Dendritic cell treated with granulocyte-macrophage colony-stimulating factor and Interleukin-4, amounts not matched to agents 40 ng/mL and 50 ng/mL, for 4 days (primary cell): ENCODE measurements around the gene RIMBP3C.
"Not testable (repeated sequence)": the region's sequence is repeated elsewhere in the genome, so short reads cannot be mapped to it uniquely, and the experiment has no call there.

Experiments
- H3K27ac Mint-ChIP-seq: one replicate; pipeline ENCODE4 v1.8.0; 2022; ENCODE audit warnings: mild to moderate bottlenecking, mixed read lengths
- H3K27me3 Mint-ChIP-seq: one replicate; pipeline ENCODE4 v1.8.0; 2022; ENCODE audit warnings: mild to moderate bottlenecking, mixed read lengths
- H3K36me3 Mint-ChIP-seq: one replicate; pipeline ENCODE4 v1.8.0; 2022; ENCODE audit warnings: low read depth, mixed read lengths
- H3K4me1 Mint-ChIP-seq: one replicate; pipeline ENCODE4 v1.8.0; 2022; ENCODE audit warnings: low read depth, mixed read lengths
- H3K4me3 Mint-ChIP-seq: one replicate; pipeline ENCODE4 v1.8.0; 2022; ENCODE audit warnings: mild to moderate bottlenecking, moderate library complexity, mixed read lengths
- H3K9me3 Mint-ChIP-seq: one replicate; pipeline ENCODE4 v1.8.0; 2022; ENCODE audit warnings: mixed read lengths
- intact Hi-C: fragments of 100-400 bp; cut with micrococcal nuclease; formaldehyde crosslinking; loops from one replicate; pipeline ENCODE4 v1.15.0; 2022

Gene RIMBP3C, protein sequence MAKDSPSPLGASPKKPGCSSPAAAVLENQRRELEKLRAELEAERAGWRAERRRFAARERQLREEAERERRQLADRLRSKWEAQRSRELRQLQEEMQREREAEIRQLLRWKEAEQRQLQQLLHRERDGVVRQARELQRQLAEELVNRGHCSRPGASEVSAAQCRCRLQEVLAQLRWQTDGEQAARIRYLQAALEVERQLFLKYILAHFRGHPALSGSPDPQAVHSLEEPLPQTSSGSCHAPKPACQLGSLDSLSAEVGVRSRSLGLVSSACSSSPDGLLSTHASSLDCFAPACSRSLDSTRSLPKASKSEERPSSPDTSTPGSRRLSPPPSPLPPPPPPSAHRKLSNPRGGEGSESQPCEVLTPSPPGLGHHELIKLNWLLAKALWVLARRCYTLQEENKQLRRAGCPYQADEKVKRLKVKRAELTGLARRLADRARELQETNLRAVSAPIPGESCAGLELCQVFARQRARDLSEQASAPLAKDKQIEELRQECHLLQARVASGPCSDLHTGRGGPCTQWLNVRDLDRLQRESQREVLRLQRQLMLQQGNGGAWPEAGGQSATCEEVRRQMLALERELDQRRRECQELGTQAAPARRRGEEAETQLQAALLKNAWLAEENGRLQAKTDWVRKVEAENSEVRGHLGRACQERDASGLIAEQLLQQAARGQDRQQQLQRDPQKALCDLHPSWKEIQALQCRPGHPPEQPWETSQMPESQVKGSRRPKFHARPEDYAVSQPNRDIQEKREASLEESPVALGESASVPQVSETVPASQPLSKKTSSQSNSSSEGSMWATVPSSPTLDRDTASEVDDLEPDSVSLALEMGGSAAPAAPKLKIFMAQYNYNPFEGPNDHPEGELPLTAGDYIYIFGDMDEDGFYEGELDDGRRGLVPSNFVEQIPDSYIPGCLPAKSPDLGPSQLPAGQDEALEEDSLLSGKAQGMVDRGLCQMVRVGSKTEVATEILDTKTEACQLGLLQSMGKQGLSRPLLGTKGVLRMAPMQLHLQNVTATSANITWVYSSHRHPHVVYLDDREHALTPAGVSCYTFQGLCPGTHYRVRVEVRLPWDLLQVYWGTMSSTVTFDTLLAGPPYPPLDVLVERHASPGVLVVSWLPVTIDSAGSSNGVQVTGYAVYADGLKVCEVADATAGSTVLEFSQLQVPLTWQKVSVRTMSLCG (N-terminal part only)

DNA sequence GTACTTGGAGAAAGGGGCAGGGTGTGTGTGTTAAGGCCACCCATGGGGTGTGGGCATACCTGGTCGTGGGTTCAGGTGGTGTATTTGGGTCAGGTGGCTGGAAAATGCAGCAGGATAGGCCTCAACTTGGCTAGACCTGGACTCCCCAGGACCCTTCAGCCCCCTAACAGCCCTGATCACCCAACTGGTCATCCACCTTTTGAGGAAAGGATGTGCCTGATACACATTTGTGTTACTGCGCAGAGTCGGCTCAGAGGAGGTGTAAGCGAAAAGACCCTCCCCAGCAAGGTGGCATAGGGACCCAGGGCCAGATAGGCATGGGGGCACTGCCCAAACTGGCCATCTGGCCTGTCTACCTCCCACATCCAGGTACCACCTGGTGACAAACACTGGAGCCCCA, at the start of gene RIMBP3C:
RIMBP3C (minus strand) TSS at position 101 of the 400 bp plus-strand sequence. CDS start 485 bp downstream, outside the sequence.
- intact Hi-C loops, H3K27ac Mint-ChIP-seq, H3K4me1 Mint-ChIP-seq: not testable (repeated sequence)

DNA sequence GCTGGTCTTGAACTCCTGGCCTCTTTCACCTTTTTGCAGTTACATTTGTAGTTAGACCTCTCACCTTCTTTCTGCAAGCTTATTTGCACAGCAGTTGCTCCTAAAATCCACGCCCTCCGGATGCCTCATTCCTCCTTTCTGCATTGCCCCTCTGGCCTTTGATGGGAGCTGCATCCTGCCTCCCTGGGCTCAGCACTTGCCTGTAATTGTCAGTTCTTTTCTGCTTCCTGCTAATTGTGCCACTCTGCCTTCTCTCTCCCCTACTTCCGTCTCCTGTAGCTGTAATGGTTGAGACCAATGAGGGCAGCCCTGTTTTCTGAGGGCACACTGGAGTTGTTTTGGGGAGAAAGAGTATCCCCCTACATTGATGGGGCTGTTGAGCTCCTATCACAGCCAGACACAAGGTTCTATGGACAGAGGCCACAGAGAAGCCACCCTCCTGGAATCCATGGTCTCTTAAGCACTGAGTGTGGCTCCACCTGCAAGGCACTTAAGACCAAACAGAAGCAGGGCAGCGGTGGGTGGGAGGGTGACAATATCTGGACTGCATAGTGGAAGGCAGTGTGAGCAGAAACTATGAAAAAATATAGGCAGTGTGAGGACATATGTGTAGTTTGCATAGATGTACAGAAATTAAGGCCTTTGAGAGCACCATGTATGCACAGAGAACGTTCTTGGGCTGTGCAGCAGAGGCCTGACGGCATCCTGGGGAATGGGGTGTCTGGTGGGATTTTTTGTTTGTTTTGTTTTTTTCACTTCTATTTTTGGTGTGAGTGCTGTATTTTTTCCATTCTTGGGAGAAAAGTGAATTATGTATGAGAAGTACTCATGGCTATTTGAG, 48.0 kb upstream of the RIMBP3C start:
- H3K27ac Mint-ChIP-seq: peak overlapping the region; percentile 46
- peaks cover 50% of the 10 kb centered on the region for H3K4me1 Mint-ChIP-seq
- no peaks in the 10 kb centered on the region for H3K27me3 Mint-ChIP-seq
- H3K4me3 Mint-ChIP-seq: no peak overlapping the region
- intact Hi-C loops: no loop called here
- H3K36me3 Mint-ChIP-seq: peaks cover 61% of the 10 kb centered on the region
- no peaks in the 10 kb centered on the region for H3K9me3 Mint-ChIP-seq

More for the DNA sequence above, at the start of gene RIMBP3C:
- H3K36me3 Mint-ChIP-seq, H3K4me3 Mint-ChIP-seq, H3K9me3 Mint-ChIP-seq, H3K27me3 Mint-ChIP-seq: not testable (repeated sequence)

GRCh38 chr22:21598302-21598701, 47.0 kb upstream of the RIMBP3C start:
- peaks cover 70% of the 10 kb centered on the region for H3K36me3 Mint-ChIP-seq
- H3K4me3 Mint-ChIP-seq: no peak overlapping the region
- no peaks in the 10 kb centered on the region for H3K9me3 Mint-ChIP-seq
- H3K27me3 Mint-ChIP-seq: no peaks in the 10 kb centered on the region
- H3K4me1 Mint-ChIP-seq: peaks cover 60% of the 10 kb centered on the region
- no peak overlapping the region for H3K27ac Mint-ChIP-seq
- intact Hi-C loops: no loop called here

DNA sequence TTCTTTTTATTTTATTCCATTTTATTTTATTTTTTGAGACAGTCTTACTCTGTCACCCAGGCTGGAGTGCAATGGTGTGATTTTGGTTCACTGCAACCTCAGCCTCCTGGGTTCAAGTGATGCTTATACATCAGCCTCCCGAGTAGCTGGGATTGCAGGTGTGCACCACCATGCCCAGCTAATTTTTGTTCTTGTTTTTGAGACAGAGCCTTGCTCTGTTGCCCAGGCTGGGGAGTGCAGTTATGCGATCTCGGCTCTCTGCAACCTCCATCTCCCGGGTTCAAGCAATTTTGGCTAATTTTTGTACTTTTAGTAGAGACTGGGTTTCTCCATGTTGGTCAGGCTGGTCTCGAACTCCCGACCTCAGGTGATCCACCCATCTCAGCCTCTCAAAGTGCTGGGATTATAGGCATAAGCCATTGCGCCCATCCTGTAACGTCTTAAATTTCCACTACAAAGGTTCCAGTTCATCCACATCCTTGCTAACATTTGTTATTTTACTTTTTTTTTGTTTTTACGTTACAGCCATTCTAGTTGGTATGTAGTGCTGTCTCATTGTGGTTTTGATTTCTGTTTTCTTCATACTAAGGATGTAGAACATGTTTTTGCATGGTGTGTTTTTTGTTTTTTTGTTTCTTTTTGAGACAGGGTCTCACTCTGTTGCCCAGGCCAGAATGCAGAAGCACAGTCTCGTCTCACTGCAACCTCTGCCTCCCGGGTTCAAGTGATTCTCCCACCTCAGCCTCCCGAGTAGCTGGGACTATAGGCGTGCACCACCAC, 45.3 kb upstream of the RIMBP3C start:
- H3K4me1 Mint-ChIP-seq: peaks cover 55% of the 10 kb centered on the region
- not testable (repeated sequence) for H3K9me3 Mint-ChIP-seq

DNA sequence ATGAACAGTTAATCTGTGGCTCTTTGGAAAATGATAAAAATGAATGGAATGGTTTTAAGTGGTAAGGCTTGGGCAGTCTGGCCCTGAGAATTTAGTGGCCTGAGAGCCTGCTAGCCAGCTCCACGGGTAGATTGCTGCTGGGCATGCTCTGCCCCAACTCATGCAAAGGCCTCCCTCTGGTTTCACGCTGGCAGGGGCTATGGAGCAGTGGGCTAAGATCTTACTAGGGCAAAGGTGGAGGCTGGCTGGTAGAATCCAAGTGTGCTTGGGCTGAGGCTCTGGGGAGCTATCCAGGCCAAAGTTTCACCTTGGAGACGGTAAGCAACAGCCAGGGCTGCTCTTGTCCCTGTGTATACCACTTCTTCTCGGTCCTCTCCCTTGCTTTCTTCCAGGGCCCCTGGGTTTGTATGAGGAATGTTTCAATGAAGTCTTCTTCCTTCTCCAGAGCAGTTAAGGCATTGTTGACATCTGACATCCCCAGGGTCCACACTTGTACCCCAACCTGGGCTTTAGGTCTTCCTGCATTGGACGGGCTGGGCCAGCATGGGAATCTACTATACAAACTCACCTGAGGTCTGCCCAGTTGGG, 43.7 kb upstream of the RIMBP3C start:
- no peaks in the 10 kb centered on the region for H3K27me3 Mint-ChIP-seq
- H3K27ac Mint-ChIP-seq: no peak overlapping the region
- peaks cover 90% of the 10 kb centered on the region for H3K36me3 Mint-ChIP-seq
- H3K9me3 Mint-ChIP-seq: no peaks in the 10 kb centered on the region
- intact Hi-C loops: no loop called here
- no peak overlapping the region for H3K4me3 Mint-ChIP-seq
- H3K4me1 Mint-ChIP-seq: peaks cover 71% of the 10 kb centered on the region

More for the DNA sequence above, 45.3 kb upstream of the RIMBP3C start:
- H3K27ac Mint-ChIP-seq, H3K4me3 Mint-ChIP-seq, intact Hi-C loops, H3K27me3 Mint-ChIP-seq: not testable (repeated sequence)
- H3K36me3 Mint-ChIP-seq: peaks cover 77% of the 10 kb centered on the region

GRCh38 chr22:21593406-21594232, 42.4 kb upstream of the RIMBP3C start:
- intact Hi-C loops: no loop called here
- H3K9me3 Mint-ChIP-seq: no peaks in the 10 kb centered on the region
- H3K36me3 Mint-ChIP-seq: peaks cover 82% of the 10 kb centered on the region
- no peaks in the 10 kb centered on the region for H3K27me3 Mint-ChIP-seq
- H3K27ac Mint-ChIP-seq: peak overlapping the region; percentile 1
- H3K4me3 Mint-ChIP-seq: no peak overlapping the region
- H3K4me1 Mint-ChIP-seq: peaks cover 70% of the 10 kb centered on the region

GRCh38 chr22:21592422-21592821, 41.2 kb upstream of the RIMBP3C start:
- peaks cover 75% of the 10 kb centered on the region for H3K36me3 Mint-ChIP-seq
- peaks cover 73% of the 10 kb centered on the region for H3K4me1 Mint-ChIP-seq
- intact Hi-C loops: no loop called here
- no peaks in the 10 kb centered on the region for H3K27me3 Mint-ChIP-seq
- no peaks in the 10 kb centered on the region for H3K9me3 Mint-ChIP-seq
- no peak overlapping the region for H3K27ac Mint-ChIP-seq
- H3K4me3 Mint-ChIP-seq: no peak overlapping the region

GRCh38 chr22:21591695-21592094, 40.4 kb upstream of the RIMBP3C start:
- H3K4me1 Mint-ChIP-seq: peaks cover 77% of the 10 kb centered on the region
- H3K36me3 Mint-ChIP-seq: peaks cover 72% of the 10 kb centered on the region
- no peak overlapping the region for H3K27ac Mint-ChIP-seq
- H3K4me3 Mint-ChIP-seq: no peak overlapping the region
- no peaks in the 10 kb centered on the region for H3K9me3 Mint-ChIP-seq
- intact Hi-C loops: no loop called here
- H3K27me3 Mint-ChIP-seq: no peaks in the 10 kb centered on the region

- Mint-ChIP-seq H3K27ac (peak overlapping the region; percentile 8), H3K9me3 (no peaks in the 10 kb centered on the region), H3K4me1 (peaks cover 79% of the 10 kb centered on the region), H3K36me3 (peaks cover 70% of the 10 kb centered on the region), H3K4me3 (no peak overlapping the region), H3K27me3 (no peaks in the 10 kb centered on the region)
- intact Hi-C loops: no loop called here
Observed at GRCh38 chr22:21590809-21591641, 39.8 kb upstream of the RIMBP3C start.

DNA sequence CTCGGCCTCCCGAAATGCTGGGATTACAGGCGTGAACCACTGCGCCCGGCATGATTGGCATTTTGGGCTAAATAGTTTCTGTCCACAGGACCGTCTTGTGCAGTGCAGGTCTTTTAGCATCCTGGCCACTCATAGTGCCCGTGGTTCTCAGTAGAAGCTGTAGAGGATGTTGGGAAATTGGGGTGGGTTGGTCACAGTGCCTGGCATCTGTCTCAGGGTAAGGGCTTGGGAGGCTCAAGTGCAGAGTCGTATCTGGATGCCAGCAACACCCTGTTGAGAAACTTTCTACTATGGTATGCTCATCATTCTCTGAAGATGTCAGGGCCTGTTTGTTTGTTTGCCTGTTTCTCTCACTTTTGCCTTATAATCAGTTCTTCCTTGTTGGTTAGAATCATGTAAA, 38.1 kb upstream of the RIMBP3C start:
- no peak overlapping the region for H3K27ac Mint-ChIP-seq
- no peaks in the 10 kb centered on the region for H3K9me3 Mint-ChIP-seq
- H3K4me3 Mint-ChIP-seq: no peak overlapping the region
- no peaks in the 10 kb centered on the region for H3K27me3 Mint-ChIP-seq
- peaks cover 82% of the 10 kb centered on the region for H3K4me1 Mint-ChIP-seq
- intact Hi-C loops: no loop called here
- H3K36me3 Mint-ChIP-seq: peaks cover 66% of the 10 kb centered on the region
